Muscle of arm (tissue), 12 donors: ENCODE data around the gene AKAP5. TPM values are rescaled to one million over a fixed set of nuclear protein-coding genes. Genes with fewer than 3 reads are reported as not detected.

Experiments
- DNase-seq: peaks from one replicate; pipeline ENCODE4 v3.0.0-alpha.2; 2013
- polyA plus RNA-seq, 12 donors: library from polyadenylated mRNA; unstranded; fragments of 120-200 nt; gene quantifications; one replicate each; pipeline ENCODE4 v1.2.1, GENCODE V29; 2013; ENCODE audit not compliant: insufficient read length in 12 of 12

The AKAP5 gene
- polyA plus RNA-seq, 12 donors, result 0.29 to 1.5 (median 0.61) TPM; not detected in 1

GRCh38 chr14:64454671-64455070, 10.6 kb upstream of the AKAP5 start:
- DNase-seq, result no peak

GRCh38 chr14:64459405-64460136, 5.7 kb upstream of the AKAP5 start:
- no peak for DNase-seq

- no peak for DNase-seq
Measured at GRCh38 chr14:64461221-64461620, 4.1 kb upstream of the AKAP5 start.

- DNase-seq, result no peak
Measured at GRCh38 chr14:64463195-64463594, 2.1 kb upstream of the AKAP5 start.

GRCh38 chr14:64463873-64464272, 1.4 kb upstream of the AKAP5 start:
- DNase-seq, result no peak

- DNase-seq, result no peak
Measured at GRCh38 chr14:64464651-64465050, 648 bp upstream of the AKAP5 start.

GRCh38 chr14:64465831-64466554, 694 bp downstream of the AKAP5 start:
- DNase-seq, result peak; percentile 47

- no peak for DNase-seq
Measured at GRCh38 chr14:64467101-64467500, 1.8 kb downstream of the AKAP5 start.

GRCh38 chr14:64467566-64467965, 2.3 kb downstream of the AKAP5 start:
- DNase-seq, result no peak

- DNase-seq, result no peak
Measured at GRCh38 chr14:64468451-64468850, 3.2 kb downstream of the AKAP5 start.

- DNase-seq, result no peak
Measured at GRCh38 chr14:64474041-64474440, 8.7 kb downstream of the AKAP5 start.

- DNase-seq, result no peak
Measured at GRCh38 chr14:64474698-64475097, 9.4 kb downstream of the AKAP5 start.

GRCh38 chr14:64475585-64476273, 10.4 kb downstream of the AKAP5 start:
- no peak for DNase-seq

- DNase-seq, result no peak
Measured at GRCh38 chr14:64476438-64476837, 11.1 kb downstream of the AKAP5 start.

- DNase-seq, result no peak
Measured at GRCh38 chr14:64478634-64479250, 13.4 kb downstream of the AKAP5 start.

GRCh38 chr14:64488590-64489099, 23.3 kb downstream of the AKAP5 start:
- DNase-seq, result no peak

GRCh38 chr14:64491637-64492036, 26.3 kb downstream of the AKAP5 start:
- no peak for DNase-seq

- no peak for DNase-seq
Measured at GRCh38 chr14:64493455-64493854, 28.2 kb downstream of the AKAP5 start.

GRCh38 chr14:64495252-64495651, 30.0 kb downstream of the AKAP5 start:
- DNase-seq, result no peak

GRCh38 chr14:64496764-64497163, 31.5 kb downstream of the AKAP5 start:
- DNase-seq, result no peak

GRCh38 chr14:64500088-64500487, 34.8 kb downstream of the AKAP5 start:
- no peak for DNase-seq
